NCI-H460 (cell line): ENCODE measurements around the gene WWC2. TPM values are rescaled to one million over a fixed set of nuclear protein-coding genes. Genes with fewer than 3 reads are reported as not detected.
"Not testable (repeated sequence)": the region's sequence is repeated elsewhere in the genome, so short reads cannot be mapped to it uniquely, and the experiment has no call there.

Source experiments
- DNase-seq: peaks from one replicate; pipeline ENCODE4 v3.0.0-alpha.2; 2016; ENCODE audit warnings: low read depth; ENCODE audit errors: extremely low read depth
- total RNA-seq: library from RNA; depleted of rRNA; stranded (reverse); fragments of >200 nt; shearing (Covaris generic); gene quantifications from 2 replicates; pipeline ENCODE4 v1.2.3, GENCODE V29; 2014

WWC2 gene
- total RNA-seq, 1 experiment from 2014 or later: 24.8 TPM

- DNase-seq: not testable (repeated sequence)
Observed at GRCh38 chr4:183193730-183194338, 94.8 kb downstream of the WWC2 start.

GRCh38 chr4:183195534-183195933 lies 96.5 kb downstream of the WWC2 start:
- DNase-seq: no peak

GRCh38 chr4:183197140-183197539 lies 98.1 kb downstream of the WWC2 start:
- DNase-seq: no peak

- no peak for DNase-seq
Observed at GRCh38 chr4:183200453-183200852, 101.4 kb downstream of the WWC2 start.

- no peak for DNase-seq
Observed at GRCh38 chr4:183201331-183201730, 102.3 kb downstream of the WWC2 start.

- no peak for DNase-seq
Observed at GRCh38 chr4:183202523-183202922, 103.5 kb downstream of the WWC2 start.

- DNase-seq: no peak
Observed at GRCh38 chr4:183204793-183205192, 105.7 kb downstream of the WWC2 start.

GRCh38 chr4:183205193-183205592 lies 106.1 kb downstream of the WWC2 start:
- no peak for DNase-seq

GRCh38 chr4:183205709-183206108 lies 106.7 kb downstream of the WWC2 start:
- no peak for DNase-seq

GRCh38 chr4:183211533-183211932 lies 112.5 kb downstream of the WWC2 start:
- DNase-seq: no peak

- no peak for DNase-seq
Observed at GRCh38 chr4:183213996-183214395, 114.9 kb downstream of the WWC2 start.

- no peak for DNase-seq
Observed at GRCh38 chr4:183214912-183215488, 115.9 kb downstream of the WWC2 start.

- DNase-seq: no peak
Observed at GRCh38 chr4:183220236-183220635, 121.2 kb downstream of the WWC2 start.

GRCh38 chr4:183223053-183223452 lies 124.0 kb downstream of the WWC2 start:
- DNase-seq: no peak

- DNase-seq: no peak
Observed at GRCh38 chr4:183229397-183229796, 130.3 kb downstream of the WWC2 start.

GRCh38 chr4:183240581-183241321 lies 141.7 kb downstream of the WWC2 start:
- DNase-seq: no peak

GRCh38 chr4:183241322-183241640 lies 142.2 kb downstream of the WWC2 start:
- no peak for DNase-seq

GRCh38 chr4:183241721-183242151 lies 142.7 kb downstream of the WWC2 start:
- no peak for DNase-seq

- no peak for DNase-seq
Observed at GRCh38 chr4:183242291-183242690, 143.2 kb downstream of the WWC2 start.

- DNase-seq: no peak
Observed at GRCh38 chr4:183244019-183244418, 145.0 kb downstream of the WWC2 start.

GRCh38 chr4:183244506-183244905 lies 145.4 kb downstream of the WWC2 start:
- DNase-seq: no peak

GRCh38 chr4:183248201-183248600 lies 149.1 kb downstream of the WWC2 start:
- DNase-seq: no peak
